ENCODE measurements around the gene MBOAT2. TPM values are rescaled to one million over a fixed set of nuclear protein-coding genes. Genes with fewer than 3 reads are reported as not detected.
"Not testable (repeated sequence)": the region's sequence is repeated elsewhere in the genome, so short reads cannot be mapped to it uniquely, and the experiment has no call there.

The MBOAT2 gene
- total and polyA plus RNA-seq, 2 experiments from 2014 or later, result 87.4 to 103 TPM

GRCh38 chr2:8938384-8938783, 65.1 kb downstream of the MBOAT2 start:
- Histone ChIP-seq H3F3A (ENCODE audit: insufficient read depth) (no peaks in the 10 kb centered on the region), H3K79me2 (ENCODE audit: insufficient read depth) (peaks cover 14% of the 10 kb centered on the region; the same call in 1 of the 2 replicates), H3K9me2 (ENCODE audit: insufficient read depth) (no peaks in the 10 kb centered on the region), H3K4me1 (ENCODE audit: insufficient read depth) (no peaks in the 10 kb centered on the region), H3K27me3 (replicated peaks; ENCODE audit: insufficient read depth) (no peaks in the 10 kb centered on the region), H3K4me2 (ENCODE audit: unreplicated experiment) (no peak overlapping the region), H3K9me3 (ENCODE audit: low read depth) (no peaks in the 10 kb centered on the region), H3K9ac (no peak overlapping the region), H4K20me1 (ENCODE audit: insufficient read depth) (no peaks in the 10 kb centered on the region), H2AFZ (no peak overlapping the region), H3K27ac (no peak overlapping the region), H3K4me3 (no peak overlapping the region), H3K36me3 (ENCODE audit: low read depth) (peaks cover 19% of the 10 kb centered on the region; the same call in 1 of the 2 replicates)
- TF ChIP-seq EZH2 (IDR thresholded peaks at IDR 0.05; ENCODE audit: insufficient read depth, poor library complexity, severe bottlenecking) (no peak), EZH2phosphoT487 (IDR thresholded peaks at IDR 0.05; ENCODE audit: insufficient read depth, low read depth) (no peak)
- in situ Hi-C loops (cut with MboI), result no loop called here
- 96 to 98% methylated on average over 19 of the region's 19 CpGs for WGBS, 2 experiments (ENCODE audit: low coverage in 1 of 2, low lambda C conversion rate in 2 of 2, missing lambda C conversion rate in 2 of 2)
- no peak for DNase-seq

DNA sequence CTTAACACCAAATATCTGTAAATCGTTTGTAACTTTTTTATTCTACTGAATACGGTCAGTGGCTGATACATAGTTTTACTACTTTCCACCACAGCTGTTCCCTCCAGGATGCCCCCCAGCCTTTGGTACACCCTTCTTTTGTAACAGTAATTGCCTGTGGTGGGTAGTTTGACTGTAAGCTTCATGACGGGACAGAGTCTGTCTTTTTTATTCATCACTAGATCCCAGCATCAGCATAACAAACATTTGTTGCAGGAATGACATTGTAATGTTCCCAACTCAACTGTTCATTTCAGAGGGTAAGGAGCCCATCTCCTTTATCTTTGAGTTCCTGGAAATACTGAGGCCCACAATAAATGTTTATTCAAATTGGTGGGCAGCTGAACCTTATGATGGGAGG, 67.5 kb downstream of the MBOAT2 start:
- 65 to 77% methylated on average over 3 of the region's 3 CpGs for WGBS, 2 experiments (ENCODE audit: low coverage in 1 of 2, low lambda C conversion rate in 2 of 2, missing lambda C conversion rate in 2 of 2)
- in situ Hi-C loops (cut with MboI), result no loop called here

GRCh38 chr2:8934338-8934737, 69.1 kb downstream of the MBOAT2 start:
- H3K4me1 ChIP-seq (ENCODE audit: insufficient read depth), result no peaks in the 10 kb centered on the region
- H3F3A ChIP-seq (ENCODE audit: insufficient read depth), result no peaks in the 10 kb centered on the region
- H4K20me1 ChIP-seq (ENCODE audit: insufficient read depth), result no peaks in the 10 kb centered on the region
- in situ Hi-C loops (cut with MboI), result no loop called here
- H3K27me3 ChIP-seq (replicated peaks; ENCODE audit: insufficient read depth), result no peaks in the 10 kb centered on the region
- H3K9ac ChIP-seq, result no peak overlapping the region
- peaks cover 10% of the 10 kb centered on the region; the same call in 1 of the 2 replicates for H3K79me2 ChIP-seq (ENCODE audit: insufficient read depth)
- H2AFZ ChIP-seq, result no peak overlapping the region
- no peak overlapping the region for H3K4me3 ChIP-seq
- TF ChIP-seq EZH2 (IDR thresholded peaks at IDR 0.05; ENCODE audit: insufficient read depth, poor library complexity, severe bottlenecking) (no peak), EZH2phosphoT487 (IDR thresholded peaks at IDR 0.05; ENCODE audit: insufficient read depth, low read depth) (no peak)
- H3K9me2 ChIP-seq (ENCODE audit: insufficient read depth), result no peaks in the 10 kb centered on the region
- peaks cover 17% of the 10 kb centered on the region; the same call in 1 of the 2 replicates for H3K36me3 ChIP-seq (ENCODE audit: low read depth)
- H3K4me2 ChIP-seq (ENCODE audit: unreplicated experiment), result no peak overlapping the region
- H3K27ac ChIP-seq, result no peak overlapping the region
- no peak for DNase-seq
- H3K9me3 ChIP-seq (ENCODE audit: low read depth), result no peaks in the 10 kb centered on the region

More for the DNA sequence above, 67.5 kb downstream of the MBOAT2 start:
- Histone ChIP-seq H3K4me1 (ENCODE audit: insufficient read depth) (no peaks in the 10 kb centered on the region), H3K9me3 (ENCODE audit: low read depth) (no peaks in the 10 kb centered on the region), H3K36me3 (ENCODE audit: low read depth) (peaks cover 22% of the 10 kb centered on the region), H4K20me1 (ENCODE audit: insufficient read depth) (no peaks in the 10 kb centered on the region), H3K4me2 (ENCODE audit: unreplicated experiment) (no peak overlapping the region), H3K27ac (no peak overlapping the region), H3K27me3 (replicated peaks; ENCODE audit: insufficient read depth) (no peaks in the 10 kb centered on the region), H3K9me2 (ENCODE audit: insufficient read depth) (no peaks in the 10 kb centered on the region), H3F3A (ENCODE audit: insufficient read depth) (no peaks in the 10 kb centered on the region), H3K4me3 (no peak overlapping the region), H2AFZ (no peak overlapping the region), H3K9ac (no peak overlapping the region), H3K79me2 (ENCODE audit: insufficient read depth) (peaks cover 10% of the 10 kb centered on the region; the same call in 1 of the 2 replicates)
- no peak for TF ChIP-seq EZH2 (IDR thresholded peaks at IDR 0.05; ENCODE audit: insufficient read depth, poor library complexity, severe bottlenecking)
- no peak for TF ChIP-seq EZH2phosphoT487 (IDR thresholded peaks at IDR 0.05; ENCODE audit: insufficient read depth, low read depth)
- no peak for DNase-seq

DNA sequence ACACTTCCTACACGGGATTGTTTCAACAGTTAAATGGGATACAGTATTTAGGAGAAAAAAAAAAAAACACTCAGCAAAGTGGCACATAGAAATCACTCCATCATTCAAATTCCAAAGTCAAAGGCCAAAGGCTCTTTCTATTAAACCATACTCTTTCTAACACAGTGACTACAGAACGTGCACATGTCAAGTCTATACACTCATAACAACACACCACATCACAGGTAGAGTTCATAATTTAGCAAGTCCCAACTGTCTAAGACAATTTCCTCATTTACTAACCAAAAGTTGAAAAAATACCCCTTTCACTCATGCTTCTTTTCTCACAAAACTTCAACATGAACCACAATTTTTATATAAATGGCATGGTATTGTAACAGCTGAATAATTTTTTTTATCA, 70.8 kb downstream of the MBOAT2 start:
- Histone ChIP-seq H3K9me3 (ENCODE audit: low read depth) (no peaks in the 10 kb centered on the region), H3K27me3 (replicated peaks; ENCODE audit: insufficient read depth) (no peaks in the 10 kb centered on the region), H3K9me2 (ENCODE audit: insufficient read depth) (no peaks in the 10 kb centered on the region), H3F3A (ENCODE audit: insufficient read depth) (no peaks in the 10 kb centered on the region), H3K4me2 (ENCODE audit: unreplicated experiment) (no peak overlapping the region), H3K79me2 (ENCODE audit: insufficient read depth) (peaks cover 10% of the 10 kb centered on the region; the same call in 1 of the 2 replicates), H2AFZ (no peak overlapping the region), H3K9ac (no peak overlapping the region), H3K36me3 (ENCODE audit: low read depth) (peaks cover 17% of the 10 kb centered on the region; the same call in 1 of the 2 replicates), H3K4me3 (no peak overlapping the region), H3K27ac (no peak overlapping the region), H4K20me1 (ENCODE audit: insufficient read depth) (no peaks in the 10 kb centered on the region), H3K4me1 (ENCODE audit: insufficient read depth) (no peaks in the 10 kb centered on the region)
- DNase-seq, result no peak
- in situ Hi-C loops (cut with MboI), result no loop called here
- no peak for TF ChIP-seq EZH2 (IDR thresholded peaks at IDR 0.05; ENCODE audit: insufficient read depth, poor library complexity, severe bottlenecking)
- WGBS, 2 experiments (ENCODE audit: low coverage in 1 of 2, low lambda C conversion rate in 2 of 2, missing lambda C conversion rate in 2 of 2), result 52 to 60% methylated on average over 2 of the region's 2 CpGs

DNA sequence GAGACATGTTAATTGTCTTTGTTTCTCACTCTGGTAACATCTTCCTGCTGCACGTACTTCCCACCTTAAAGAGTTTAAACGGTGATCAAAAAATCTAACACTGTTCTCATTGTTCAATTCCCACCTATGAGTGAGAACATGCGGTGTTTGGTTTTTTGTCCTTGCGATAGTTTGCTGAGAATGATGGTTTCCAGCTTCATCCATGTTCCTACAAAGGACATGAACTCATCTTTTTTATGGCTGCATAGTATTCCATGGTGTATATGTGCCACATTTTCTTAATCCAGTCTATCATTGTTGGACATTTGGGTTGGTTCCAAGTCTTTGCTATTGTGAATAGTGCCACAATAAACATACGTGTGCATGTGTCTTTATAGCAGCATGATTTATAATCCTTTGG, 73.3 kb downstream of the MBOAT2 start:
- H4K20me1 ChIP-seq (ENCODE audit: insufficient read depth); H3K4me2 ChIP-seq (ENCODE audit: unreplicated experiment); H3F3A ChIP-seq (ENCODE audit: insufficient read depth); in situ Hi-C loops (cut with MboI); H3K9me3 ChIP-seq (ENCODE audit: low read depth); DNase-seq; H3K27me3 ChIP-seq (replicated peaks; ENCODE audit: insufficient read depth); H3K4me3 ChIP-seq; H3K9me2 ChIP-seq (ENCODE audit: insufficient read depth); H2AFZ ChIP-seq; H3K4me1 ChIP-seq (ENCODE audit: insufficient read depth); H3K27ac ChIP-seq; H3K9ac ChIP-seq: not testable (repeated sequence)
- H3K79me2 ChIP-seq (ENCODE audit: insufficient read depth), result peaks cover 13% of the 10 kb centered on the region; the same call in 1 of the 2 replicates
- peaks cover 13% of the 10 kb centered on the region; the same call in 1 of the 2 replicates for H3K36me3 ChIP-seq (ENCODE audit: low read depth)
- WGBS, 2 experiments (ENCODE audit: low coverage in 1 of 2, low lambda C conversion rate in 2 of 2, missing lambda C conversion rate in 2 of 2), result 93 to 97% methylated on average over 5 of the region's 5 CpGs
